H9 (cell line): Measurements from ENCODE around the gene ETHE1. TPM values are rescaled to one million over a fixed set of nuclear protein-coding genes. Genes with fewer than 3 reads are reported as not detected.

ENCODE experiments used
- DNase-seq: peaks from one replicate; pipeline ENCODE4 v3.0.0-alpha.2; 2017
- H2AFZ ChIP-seq: one replicate; pipeline ENCODE4 v1.6.1; 2013; ENCODE audit warnings: mild to moderate bottlenecking, low read length, control low read depth, moderate library complexity
- H2AK5ac ChIP-seq: 2 replicates; pipeline ENCODE4 v1.6.1; 2013; ENCODE audit warnings: low read length, control low read depth, mixed read lengths; ENCODE audit not compliant: insufficient read length
- H2BK120ac ChIP-seq: one replicate; pipeline ENCODE4 v1.6.1; 2013; ENCODE audit warnings: low read depth, mild to moderate bottlenecking, low read length, control low read depth, inconsistent platforms; ENCODE audit not compliant: poor library complexity, severe bottlenecking
- H2BK12ac ChIP-seq: 2 replicates; pipeline ENCODE4 v1.6.1; 2013; ENCODE audit warnings: low read length, control low read depth, mixed read lengths, low read depth; ENCODE audit not compliant: insufficient read length
- H2BK15ac ChIP-seq: 2 replicates; pipeline ENCODE4 v1.6.1; 2013; ENCODE audit warnings: low read depth, low read length, control low read depth
- H2BK20ac ChIP-seq: one replicate; pipeline ENCODE4 v1.6.1; 2013; ENCODE audit warnings: low read depth, mild to moderate bottlenecking, low read length, control low read depth, inconsistent platforms; ENCODE audit not compliant: poor library complexity, severe bottlenecking
- H2BK5ac ChIP-seq: 2 replicates; pipeline ENCODE4 v1.6.1; 2013; ENCODE audit warnings: low read length, control low read depth, mixed read lengths; ENCODE audit not compliant: insufficient read length
- H3K14ac ChIP-seq: 2 replicates; pipeline ENCODE4 v1.6.1; 2013; ENCODE audit warnings: low read length, control low read depth; ENCODE audit not compliant: insufficient read depth
- H3K18ac ChIP-seq: 2 replicates; pipeline ENCODE4 v1.6.1; 2013; ENCODE audit warnings: low read depth, mild to moderate bottlenecking, mixed read lengths, low read length, control low read depth; ENCODE audit not compliant: insufficient read length
- H3K23ac ChIP-seq: 2 replicates; pipeline ENCODE4 v1.6.1; 2013; ENCODE audit warnings: low read length, control low read depth, mixed read lengths, low read depth; ENCODE audit not compliant: insufficient read length
- H3K23me2 ChIP-seq: 2 replicates; pipeline ENCODE4 v1.6.1; 2013; ENCODE audit warnings: low read depth, mild to moderate bottlenecking, mixed read lengths, low read length, control low read depth; ENCODE audit not compliant: insufficient read length, poor library complexity, severe bottlenecking
- H3K27ac ChIP-seq: 2 replicates; pipeline ENCODE4 v1.5.1; 2013; ENCODE audit warnings: low read length, control low read depth, mixed read lengths, low read depth; ENCODE audit not compliant: insufficient read length
- H3K27me3 ChIP-seq: 2 replicates; pipeline ENCODE4 v1.6.1; 2013; ENCODE audit warnings: low read length, control low read depth, inconsistent platforms; ENCODE audit not compliant: insufficient read depth
- H3K4ac ChIP-seq: 2 replicates; pipeline ENCODE4 v1.6.1; 2013; ENCODE audit warnings: low read depth, mild to moderate bottlenecking, control low read depth, inconsistent platforms, low read length, moderate library complexity
- H3K4me1 ChIP-seq: 2 replicates; pipeline ENCODE4 v1.6.1; 2013; ENCODE audit warnings: low read length, control low read depth, inconsistent platforms; ENCODE audit not compliant: insufficient read depth
- H3K4me2 ChIP-seq: 2 replicates; pipeline ENCODE4 v1.6.1; 2013; ENCODE audit warnings: low read length, control low read depth, mixed read lengths; ENCODE audit not compliant: insufficient read length, insufficient read depth
- H3K56ac ChIP-seq: 2 replicates; pipeline ENCODE4 v1.6.1; 2013; ENCODE audit warnings: low read depth, mild to moderate bottlenecking, mixed read lengths, low read length, control low read depth; ENCODE audit not compliant: insufficient read length
- H3K79me1 ChIP-seq: 2 replicates; pipeline ENCODE4 v1.6.1; 2013; ENCODE audit warnings: low read depth, mild to moderate bottlenecking, moderate library complexity, low read length, control low read depth, inconsistent platforms; ENCODE audit not compliant: insufficient read depth, poor library complexity, severe bottlenecking
- H3K79me2 ChIP-seq: 2 replicates; pipeline ENCODE4 v1.6.1; 2013; ENCODE audit warnings: low read length, control low read depth, inconsistent platforms; ENCODE audit not compliant: insufficient read depth
- H3K9ac ChIP-seq: 2 replicates; pipeline ENCODE4 v1.6.1; 2013; ENCODE audit warnings: low read length, control low read depth, mixed read lengths; ENCODE audit not compliant: insufficient read length; ENCODE audit errors: extremely low read depth
- H3K9me3 ChIP-seq: one replicate; pipeline ENCODE4 v1.6.1; 2013; ENCODE audit warnings: low read depth, low read length, inconsistent platforms; ENCODE audit not compliant: control insufficient read depth
- H3T11ph ChIP-seq: one replicate; pipeline ENCODE4 v1.6.1; 2013; ENCODE audit warnings: mild to moderate bottlenecking, low read length, control low read depth, inconsistent platforms
- H4K20me1 ChIP-seq: one replicate; pipeline ENCODE4 v1.6.1; 2013; ENCODE audit not compliant: control insufficient read depth, insufficient read length, insufficient read depth
- H4K5ac ChIP-seq: 2 replicates; pipeline ENCODE4 v1.6.1; 2013; ENCODE audit warnings: low read depth, mild to moderate bottlenecking, mixed read lengths, low read length, control low read depth; ENCODE audit not compliant: insufficient read length
- H4K8ac ChIP-seq: replicated peaks from 2 replicates; pipeline ENCODE4 v1.6.1; 2013; ENCODE audit warnings: low read length, control low read depth, mixed read lengths, low read depth; ENCODE audit not compliant: insufficient read length
- H4K91ac ChIP-seq: 2 replicates; pipeline ENCODE4 v1.6.1; 2013; ENCODE audit warnings: low read depth, mild to moderate bottlenecking, moderate library complexity, mixed read lengths, low read length, control low read depth; ENCODE audit not compliant: insufficient read length
- H3K27ac Mint-ChIP-seq, 3 experiments: 2 replicates in 2 of 3; 3 replicates in 1 of 3; pipeline ENCODE4 v1.8.0; 2020 to 2021; ENCODE audit warnings: mixed read lengths in 3 of 3, mild to moderate bottlenecking in 1 of 3, moderate library complexity in 1 of 3
- H3K27me3 Mint-ChIP-seq: 2 replicates; pipeline ENCODE4 v1.8.0; 2021; ENCODE audit warnings: low read depth, mild to moderate bottlenecking, moderate library complexity, mixed read lengths
- H3K36me3 Mint-ChIP-seq, 3 experiments: 2 replicates in 2 of 3; 3 replicates in 1 of 3; pipeline ENCODE4 v1.8.0; 2020 to 2021; ENCODE audit warnings: low read depth in 3 of 3, mixed read lengths in 3 of 3; ENCODE audit not compliant: insufficient read depth in 1 of 3
- H3K4me1 Mint-ChIP-seq, 2 experiments: 2 replicates each; pipeline ENCODE4 v1.8.0; 2020; ENCODE audit warnings: mixed read lengths in 2 of 2
- H3K4me3 Mint-ChIP-seq, 2 experiments: 2 replicates in 1 of 2; 3 replicates in 1 of 2; pipeline ENCODE4 v1.8.0; 2020 to 2021; ENCODE audit warnings: mild to moderate bottlenecking in 2 of 2, mixed read lengths in 2 of 2, moderate library complexity in 1 of 2
- H3K9me3 Mint-ChIP-seq, 2 experiments: 2 replicates in 1 of 2; 3 replicates in 1 of 2; pipeline ENCODE4 v1.8.0; 2020; ENCODE audit warnings: mild to moderate bottlenecking in 2 of 2, mixed read lengths in 2 of 2, moderate library complexity in 1 of 2
- CTCF ChIP-seq: fragments of 200-600 bp; sonication (generic); conservative IDR thresholded peaks from 3 replicates; pipeline ENCODE4 v1.8.0; 2021; ENCODE audit warnings: antibody characterized with exemption, mild to moderate bottlenecking
- WGBS: extraction: QIAGEN DNeasy Blood & Tissue Kit; methylation state at CpG from one replicate; pipeline ENCODE4 v1.1.7; 2013; ENCODE audit warnings: missing lambda C conversion rate, low lambda C conversion rate, mixed read lengths; ENCODE audit not compliant: insufficient read length; ENCODE audit errors: extremely low coverage; 5-methylcytosine and 5-hydroxymethylcytosine counted together
- total RNA-seq: library from RNA; stranded (reverse); gene quantifications from 2 replicates; pipeline ENCODE4 v1.2.1, GENCODE V29; 2021

Gene ETHE1
- total RNA-seq, 1 experiment from 2014 or later: 18.8 TPM

GRCh38 chr19:43551399-43552197, 24.6 kb upstream of the ETHE1 start:
- Histone ChIP-seq H3K27me3 (no peaks in the 10 kb centered on the region), H4K5ac (no peak overlapping the region), H3K79me2 (no peaks in the 10 kb centered on the region), H3K18ac (no peak overlapping the region), H3K4ac (no peak overlapping the region), H3K56ac (no peak overlapping the region), H2AK5ac (no peak overlapping the region), H3K23ac (no peak overlapping the region), H2BK12ac (no peak overlapping the region), H3K79me1 (no peaks in the 10 kb centered on the region), H3K14ac (no peak overlapping the region), H3K4me2 (no peak overlapping the region), H3K27ac (no peak overlapping the region), H4K20me1 (no peaks in the 10 kb centered on the region), H2AFZ (no peak overlapping the region), H3K9ac (no peak overlapping the region), H3K4me1 (no peaks in the 10 kb centered on the region), H3T11ph (no peak overlapping the region), H3K23me2 (no peaks in the 10 kb centered on the region), H4K91ac (no peak overlapping the region), H2BK15ac (no peak overlapping the region), H2BK5ac (no peak overlapping the region), H2BK120ac (no peak overlapping the region), H4K8ac (no peak overlapping the region), H2BK20ac (no peak overlapping the region), H3K9me3 (no peaks in the 10 kb centered on the region)
- no peaks in the 10 kb centered on the region for H3K27me3 Mint-ChIP-seq
- H3K4me3 Mint-ChIP-seq: no peak overlapping the region
- H3K27ac Mint-ChIP-seq: peak overlapping the region in 2 of 3 experiments; percentile 8 to 25; a peak in 1 of 7 replicates
- no peak for DNase-seq
- TF ChIP-seq CTCF: no peak
- H3K4me1 Mint-ChIP-seq: peaks cover 7 to 11% of the 10 kb centered on the region in 2 experiments
- H3K9me3 Mint-ChIP-seq: 0 out of 5 replicates have a peak, but pooled peaks cover 0 to 2% of the 10 kb centered on the region in 2 experiments
- no CpG with 5 or more reads among the region's 23 CpGs for WGBS
- peaks cover 20 to 63% (median 51%) of the 10 kb centered on the region in 3 experiments for H3K36me3 Mint-ChIP-seq
